Measurements from ENCODE around the gene DOC2B. TPM values are rescaled to one million over a fixed set of nuclear protein-coding genes. Genes with fewer than 3 reads are reported as not detected.
A peak's percentile ranks its signal among the peaks of the same experiment; 100 is the strongest.

The DOC2B gene
- total and polyA plus RNA-seq, 2 of the 13 experiments (the other 11 are each of a cell fraction or from before 2014, with no cell fraction given) = 0.09 to 0.22 TPM

DNA sequence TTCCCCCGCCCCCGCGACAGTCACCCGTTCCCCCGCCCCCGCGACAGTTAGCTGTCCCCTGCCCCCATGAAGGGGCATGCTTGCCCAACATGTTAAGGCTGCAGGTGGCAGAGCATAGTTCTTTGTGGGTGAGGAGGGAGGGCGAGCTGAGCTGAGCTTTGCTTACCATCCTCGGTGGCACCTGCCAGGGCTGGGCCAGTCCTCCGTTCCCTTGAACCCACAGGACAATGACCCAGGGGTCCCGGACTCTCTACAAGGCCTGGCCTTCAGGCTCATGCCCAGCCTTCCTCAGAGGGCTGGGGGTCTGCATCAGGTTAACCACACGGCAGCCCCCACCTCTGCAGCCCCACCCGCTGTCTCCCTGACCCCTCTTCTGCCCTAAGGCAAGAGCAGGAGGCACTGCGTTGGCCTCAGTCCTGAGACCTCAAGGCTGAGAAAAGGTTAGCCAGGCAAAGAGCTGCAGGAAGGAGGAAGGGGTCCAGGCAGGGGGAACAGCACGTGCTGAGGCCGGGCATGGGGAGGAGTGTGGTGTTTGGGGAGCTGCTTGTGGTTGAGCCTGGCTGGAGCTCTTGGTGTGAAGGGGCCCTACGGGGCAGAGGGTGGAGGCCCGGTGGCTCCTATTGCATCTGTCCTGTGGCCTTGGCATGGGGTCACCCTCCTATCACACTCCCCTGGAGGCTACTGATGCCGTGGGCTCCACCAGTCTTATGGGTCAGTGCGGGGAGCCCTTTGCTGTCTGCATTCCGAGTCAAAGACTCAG is 11.4 kb upstream of the DOC2B start:
- in situ Hi-C loops (cut with HindIII; ENCODE audit: extremely low pct_ligation_motif_present, low pct_unique_long_range_greater_than_20kb) (no loop called here), intact Hi-C loops (cut with micrococcal nuclease; ENCODE audit: unreplicated experiment) (no loop called here)
- Histone ChIP-seq H3K79me2 (ENCODE audit: insufficient read depth, low read length) (no peaks in the 10 kb centered on the region), H3K4me3 (replicated peaks in 1 of 3; ENCODE audit: insufficient read depth in 1 of 3, low read depth in 2 of 3, low read length in 3 of 3) (no peak overlapping the region; a peak in 1 of 6 replicates), H3K9ac (ENCODE audit: insufficient read depth, low read depth, low read length) (no peak overlapping the region), H3K4me2 (ENCODE audit: low read depth, low read length) (peak overlapping the region; percentile 82; the same call in 1 of the 2 replicates), H2AFZ (ENCODE audit: low read length) (no peak overlapping the region), H4K20me1 (ENCODE audit: insufficient read depth, low read length) (no peaks in the 10 kb centered on the region), H3K27me3 (ENCODE audit: control insufficient read depth in 1 of 2, insufficient read depth in 2 of 2, low read length in 2 of 2) (peaks cover 0 to 5% of the 10 kb centered on the region in 2 experiments; a peak in 1 of 5 replicates), H3K36me3 (replicated peaks in 1 of 2; ENCODE audit: control insufficient read depth in 1 of 2, insufficient read depth in 2 of 2, low read length in 2 of 2) (no peaks in the 10 kb centered on the region), H3K9me3 (ENCODE audit: low read length) (no peaks in the 10 kb centered on the region), H3K27ac (ENCODE audit: extremely low read length, insufficient read depth, low read length) (no peak overlapping the region), H3K4me1 (ENCODE audit: insufficient read depth, low read length) (peaks cover 21% of the 10 kb centered on the region)
- ChIA-PET CTCF (ENCODE audit: low intra/inter-chr PET ratio, low total read pairs) (no interaction called here), POLR2A (no interaction called here)
- ATAC-seq (peak; percentile 20), DNase-seq (ENCODE audit: low spot score) (no peak), FAIRE-seq (no peak)
- WGBS (ENCODE audit: low lambda C conversion rate) = 80% methylated on average over 15 of the region's 21 CpGs
- no peak for TF ChIP-seq ZNF75D (CRISPR knock-in tag; IDR thresholded peaks at IDR 0.05; ENCODE audit: borderline replicate concordance)
- peak; percentile 12; the same call in 1 of the 2 replicates for TF ChIP-seq ZNF280B (CRISPR knock-in tag; IDR thresholded peaks at IDR 0.05; ENCODE audit: borderline replicate concordance)
- no TSS peak for BruUV-seq (replicated peaks)

DNA sequence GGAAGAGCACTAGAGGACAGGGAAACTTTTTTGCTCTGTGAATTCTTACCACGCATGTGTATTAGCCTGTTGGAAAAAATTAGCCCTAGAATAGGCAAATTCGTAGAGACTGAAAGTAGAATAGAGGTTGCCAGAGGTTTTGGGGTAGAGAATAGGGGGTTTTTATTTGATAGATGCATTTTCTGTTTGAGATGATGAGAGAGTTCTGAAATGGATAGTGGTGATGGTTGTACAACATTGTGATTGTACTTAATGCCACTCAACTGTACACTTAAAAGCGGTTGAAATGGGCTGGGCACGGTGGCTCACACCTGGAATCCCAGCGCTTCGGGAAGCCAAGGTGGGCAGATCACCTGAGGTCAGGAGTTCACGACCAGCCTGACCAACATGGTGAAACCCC is 8.0 kb upstream of the DOC2B start:
- no peak for ATAC-seq
- no peak overlapping the region for H3K27ac ChIP-seq (ENCODE audit: extremely low read length, insufficient read depth, low read length)
- CTCF ChIA-PET (ENCODE audit: low intra/inter-chr PET ratio, low total read pairs) = no interaction called here
- no peaks in the 10 kb centered on the region for H3K9me3 ChIP-seq (ENCODE audit: low read length)
- no peak overlapping the region for H3K4me2 ChIP-seq (ENCODE audit: low read depth, low read length)
- in situ Hi-C loops (cut with HindIII; ENCODE audit: extremely low pct_ligation_motif_present, low pct_unique_long_range_greater_than_20kb) (no loop called here), intact Hi-C loops (cut with micrococcal nuclease; ENCODE audit: unreplicated experiment) (no loop called here)
- DNase-seq (ENCODE audit: low spot score) = no peak
- no peaks in the 10 kb centered on the region for H3K36me3 ChIP-seq (replicated peaks in 1 of 2; ENCODE audit: control insufficient read depth in 1 of 2, insufficient read depth in 2 of 2, low read length in 2 of 2)
- no peak for FAIRE-seq
- no peaks in the 10 kb centered on the region for H3K79me2 ChIP-seq (ENCODE audit: insufficient read depth, low read length)
- POLR2A ChIA-PET = no interaction called here
- no peaks in the 10 kb centered on the region for H4K20me1 ChIP-seq (ENCODE audit: insufficient read depth, low read length)
- peaks cover 18% of the 10 kb centered on the region for H3K4me1 ChIP-seq (ENCODE audit: insufficient read depth, low read length)
- no peak overlapping the region for H3K9ac ChIP-seq (ENCODE audit: insufficient read depth, low read depth, low read length)
- TF ChIP-seq ZHX2 (IDR thresholded peaks at IDR 0.05; ENCODE audit: low read depth) (no peak), ZHX2 (CRISPR knock-in tag; IDR thresholded peaks at IDR 0.05; ENCODE audit: borderline replicate concordance) (no peak), NCOA2 (CRISPR knock-in tag; IDR thresholded peaks at IDR 0.05) (no peak), ETV6 (CRISPR knock-in tag; conservative IDR thresholded peaks at IDR 0.05) (no peak)
- TF ChIP-seq, protein P1, sequence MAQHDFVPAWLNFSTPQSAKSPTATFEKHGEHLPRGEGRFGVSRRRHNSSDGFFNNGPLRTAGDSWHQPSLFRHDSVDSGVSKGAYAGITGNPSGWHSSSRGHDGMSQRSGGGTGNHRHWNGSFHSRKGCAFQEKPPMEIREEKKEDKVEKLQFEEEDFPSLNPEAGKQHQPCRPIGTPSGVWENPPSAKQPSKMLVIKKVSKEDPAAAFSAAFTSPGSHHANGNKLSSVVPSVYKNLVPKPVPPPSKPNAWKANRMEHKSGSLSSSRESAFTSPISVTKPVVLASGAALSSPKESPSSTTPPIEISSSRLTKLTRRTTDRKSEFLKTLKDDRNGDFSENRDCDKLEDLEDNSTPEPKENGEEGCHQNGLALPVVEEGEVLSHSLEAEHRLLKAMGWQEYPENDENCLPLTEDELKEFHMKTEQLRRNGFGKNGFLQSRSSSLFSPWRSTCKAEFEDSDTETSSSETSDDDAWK (CRISPR knock-in tag; IDR thresholded peaks at IDR 0.05) = no peak
- no peak overlapping the region for H3K4me3 ChIP-seq (replicated peaks in 1 of 3; ENCODE audit: insufficient read depth in 1 of 3, low read depth in 2 of 3, low read length in 3 of 3)
- H3K27me3 ChIP-seq (ENCODE audit: control insufficient read depth in 1 of 2, insufficient read depth in 2 of 2, low read length in 2 of 2) = peaks cover 1 to 33% of the 10 kb centered on the region in 2 experiments; a peak in 3 of 5 replicates
- H2AFZ ChIP-seq (ENCODE audit: low read length) = no peak overlapping the region
- 12% methylated on average over 5 of the region's 7 CpGs for WGBS (ENCODE audit: low lambda C conversion rate)
- no TSS peak for BruUV-seq (replicated peaks)

Measured in HepG2 (cell line).